Measurements from ENCODE around the gene CARD11.
"Not testable (repeated sequence)": the region's sequence is repeated elsewhere in the genome, so short reads cannot be mapped to it uniquely, and the experiment has no call there.

Gene CARD11

DNA sequence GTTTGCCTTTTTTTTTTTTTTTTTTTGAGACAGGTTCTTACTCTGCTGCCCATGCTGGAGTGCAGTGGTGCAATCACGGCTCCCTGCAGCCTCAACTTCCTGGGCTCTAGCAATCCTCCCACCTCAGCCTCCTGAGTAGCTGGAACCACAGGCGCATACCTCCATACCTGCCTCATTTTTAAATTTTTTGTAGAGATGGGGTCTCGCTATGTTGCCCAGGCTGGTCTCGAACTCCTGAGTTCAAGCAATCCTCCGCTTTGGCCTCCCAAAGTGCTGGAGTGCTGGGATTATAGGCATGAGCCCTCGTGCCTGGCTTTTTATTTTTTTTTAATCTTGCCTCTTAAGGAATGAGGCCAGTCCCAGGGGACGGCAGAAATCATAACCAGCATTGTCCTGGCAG lies 5.7 kb downstream of the CARD11 start:
- Mint-ChIP-seq H3K4me1 (peaks cover 77% of the 10 kb centered on the region), H3K27ac (peak overlapping the region; percentile 38 to 77), H3K4me3 (peak overlapping the region in 1 of 2 donors; percentile 47)

DNA sequence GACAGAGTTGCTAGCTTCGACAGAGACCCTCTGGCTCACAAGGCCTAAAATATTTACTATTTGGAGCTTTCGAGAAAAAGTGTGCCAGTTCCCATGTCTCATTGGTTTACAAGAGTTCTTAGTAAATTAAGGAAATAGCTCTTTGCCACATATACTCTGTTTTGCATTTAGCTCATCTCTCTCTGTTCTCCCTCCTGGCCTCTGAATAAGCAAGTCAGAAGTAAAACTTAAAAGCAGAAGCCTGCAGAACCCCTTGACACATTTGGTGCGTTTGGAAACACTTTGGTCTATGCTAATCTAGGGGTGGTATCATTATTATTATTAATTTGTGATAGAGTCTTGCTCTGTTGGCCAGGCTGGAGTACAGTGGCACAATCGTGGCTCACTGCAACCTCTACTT lies 6.4 kb downstream of the CARD11 start:
- no peak for DNase-seq
- Mint-ChIP-seq H3K9me3 (no peaks in the 10 kb centered on the region), H3K27me3 (no peaks in the 10 kb centered on the region), H3K4me3 (no peak overlapping the region), H3K27ac (peak overlapping the region in 1 of 2 donors; percentile 8), H3K4me1 (peaks cover 80% of the 10 kb centered on the region)
- ATAC-seq: no peak

More for the DNA sequence above, 5.7 kb downstream of the CARD11 start:
- H3K9me3 Mint-ChIP-seq, ATAC-seq, DNase-seq, H3K27me3 Mint-ChIP-seq: not testable (repeated sequence)

DNA sequence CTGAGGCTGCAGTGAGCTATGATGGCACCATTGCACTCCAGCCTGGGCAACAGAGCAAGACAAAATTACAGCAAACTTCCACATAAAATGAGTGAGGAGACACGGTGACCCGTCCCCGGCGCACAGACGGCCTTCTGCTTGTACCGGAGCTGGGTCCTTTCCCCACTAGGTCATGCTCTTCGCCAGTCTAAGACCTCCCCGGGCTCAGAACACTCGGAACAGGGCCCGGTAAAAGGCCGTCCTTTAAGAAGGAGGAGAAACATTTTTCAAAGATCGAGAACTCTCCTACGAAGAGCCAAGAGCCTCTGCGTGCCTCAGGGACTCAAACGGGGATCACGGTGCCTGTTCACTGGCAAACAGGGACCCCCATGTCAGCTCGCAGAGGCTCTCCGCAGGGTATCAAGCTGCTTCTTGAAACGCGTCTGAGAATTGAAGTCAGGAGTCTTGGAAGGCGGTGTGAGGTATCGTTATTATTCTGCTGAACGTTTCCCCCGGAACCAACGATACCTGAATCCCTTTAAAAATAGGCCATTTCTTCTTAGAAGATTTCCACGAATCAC lies 9.0 kb downstream of the CARD11 start:
- Mint-ChIP-seq H3K9me3 (no peaks in the 10 kb centered on the region), H3K4me1 (peaks cover 74% of the 10 kb centered on the region), H3K4me3 (no peak overlapping the region), H3K27me3 (no peaks in the 10 kb centered on the region), H3K27ac (no peak overlapping the region)
- no peak for DNase-seq
- no peak for ATAC-seq

DNA sequence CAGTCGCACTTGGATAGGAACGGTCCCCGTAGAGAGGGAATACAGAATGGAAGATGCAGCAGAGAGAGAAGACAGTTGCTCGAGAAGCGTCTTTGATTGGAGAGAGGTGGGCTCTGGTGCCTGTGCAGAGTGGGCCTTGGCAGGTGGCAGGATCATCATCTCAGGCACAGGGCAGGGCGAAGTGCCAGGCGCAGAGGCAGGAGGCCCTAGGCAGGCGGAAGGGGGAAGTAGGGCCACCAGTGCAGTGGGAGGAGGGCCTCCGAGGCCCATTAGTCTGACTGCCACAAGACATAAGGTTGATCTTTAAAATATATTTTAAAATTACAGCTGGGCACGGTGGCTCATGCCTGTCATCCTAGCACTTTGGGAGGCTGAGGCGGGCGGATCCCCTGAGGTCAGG lies 10.1 kb downstream of the CARD11 start:
- Mint-ChIP-seq H3K9me3 (no peaks in the 10 kb centered on the region), H3K4me1 (peaks cover 74% of the 10 kb centered on the region), H3K4me3 (no peak overlapping the region), H3K27me3 (no peaks in the 10 kb centered on the region), H3K27ac (peak overlapping the region in 1 of 2 donors; percentile 68)
- ATAC-seq (no peak), DNase-seq (no peak)

DNA sequence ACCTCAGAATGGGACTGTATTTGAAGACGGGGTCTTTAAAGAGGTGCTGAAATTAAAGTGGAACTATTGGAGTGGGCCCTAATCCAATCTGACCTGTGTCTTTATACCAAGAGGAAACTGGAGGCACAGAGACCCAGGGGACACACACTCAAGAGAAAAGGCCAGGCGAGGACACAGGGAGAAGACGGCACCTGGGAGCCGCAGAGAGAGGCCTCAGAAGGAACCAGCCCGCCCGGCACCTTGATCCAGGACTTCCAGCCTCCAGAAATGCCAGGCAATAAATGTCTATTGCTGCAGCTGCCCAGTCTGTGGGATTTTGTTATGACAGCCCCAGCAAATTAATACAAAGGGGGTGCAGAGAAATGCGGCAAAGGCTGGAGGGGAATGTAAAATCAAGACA lies 10.5 kb downstream of the CARD11 start:
- DNase-seq: no peak
- Mint-ChIP-seq H3K27ac (no peak overlapping the region), H3K9me3 (no peaks in the 10 kb centered on the region), H3K4me1 (peaks cover 74% of the 10 kb centered on the region), H3K4me3 (no peak overlapping the region), H3K27me3 (no peaks in the 10 kb centered on the region)
- no peak for ATAC-seq

DNA sequence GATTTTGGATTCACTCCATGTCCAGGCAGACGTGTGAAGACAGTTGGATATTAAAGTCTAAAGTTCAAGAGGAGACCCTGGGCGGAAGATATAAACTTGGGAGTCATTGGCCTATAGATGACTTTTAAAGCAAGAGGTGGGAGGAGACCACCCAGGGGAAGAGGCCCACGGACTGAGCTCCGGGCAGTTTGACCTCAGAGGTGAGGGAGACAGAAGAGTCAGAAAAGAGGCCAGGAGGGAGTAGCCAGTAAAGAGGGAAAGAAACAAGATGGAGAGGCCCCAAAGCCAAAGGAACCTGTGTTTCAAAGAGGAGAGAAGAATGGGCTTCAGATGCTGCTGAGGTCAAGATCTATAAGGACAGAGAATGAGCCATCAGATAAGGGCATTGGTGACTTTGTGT lies 11.4 kb downstream of the CARD11 start:
- H3K4me3 Mint-ChIP-seq: no peak overlapping the region
- H3K27ac Mint-ChIP-seq: peak overlapping the region; percentile 20 to 26
- peaks cover 74% of the 10 kb centered on the region for H3K4me1 Mint-ChIP-seq
- H3K27me3 Mint-ChIP-seq: no peaks in the 10 kb centered on the region
- ATAC-seq (no peak), DNase-seq (no peak)
- peaks cover 1 to 3% of the 10 kb centered on the region in 2 donors for H3K9me3 Mint-ChIP-seq

DNA sequence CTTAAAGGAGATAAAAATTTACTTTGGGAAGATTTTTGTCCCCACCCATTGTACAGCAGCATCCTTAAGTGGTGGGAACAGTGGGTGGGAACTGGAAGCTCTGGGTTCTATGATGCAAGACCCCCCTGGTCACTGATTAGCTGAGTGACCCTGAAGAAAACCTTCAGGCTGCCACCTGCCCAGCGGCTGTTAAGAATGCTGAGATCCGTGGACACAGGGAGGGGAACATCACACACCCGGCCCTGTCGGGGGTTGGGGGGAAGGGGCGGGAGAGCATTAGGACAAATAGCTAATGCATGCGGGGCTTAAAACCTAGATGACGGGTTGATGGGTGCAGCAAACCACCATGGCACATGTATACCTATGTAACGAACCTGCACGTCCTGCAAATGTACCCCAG lies 14.5 kb downstream of the CARD11 start:
- peaks cover 3 to 8% of the 10 kb centered on the region in 2 donors for H3K9me3 Mint-ChIP-seq
- H3K4me1 Mint-ChIP-seq: peaks cover 69% of the 10 kb centered on the region
- H3K27ac Mint-ChIP-seq: no peak overlapping the region
- no peak for DNase-seq
- no peak for ATAC-seq
- peak overlapping the region in 1 of 2 donors; percentile 82 for H3K4me3 Mint-ChIP-seq
- no peaks in the 10 kb centered on the region for H3K27me3 Mint-ChIP-seq

DNA sequence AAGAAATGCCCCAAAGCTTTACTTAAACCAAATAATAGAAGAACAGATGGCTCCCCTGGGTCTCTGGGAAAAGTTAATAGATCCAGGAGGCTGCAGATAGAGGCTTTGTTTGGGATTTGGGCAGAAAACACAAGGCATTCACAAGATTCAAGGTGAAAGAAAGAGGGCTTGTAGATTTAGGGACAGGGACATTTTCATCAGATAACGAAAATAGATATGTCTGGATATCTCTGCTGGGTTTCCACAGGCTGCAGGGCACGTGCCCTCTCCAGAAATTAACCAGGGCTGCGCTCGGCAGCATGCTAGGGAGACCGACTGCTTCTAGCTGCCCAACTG lies 14.9 kb downstream of the CARD11 start:
- DNase-seq: no peak
- Mint-ChIP-seq H3K4me3 (peak overlapping the region; percentile 79 to 82), H3K27me3 (no peaks in the 10 kb centered on the region), H3K27ac (peak overlapping the region; percentile 91 to 98), H3K9me3 (peaks cover 3 to 8% of the 10 kb centered on the region in 2 donors), H3K4me1 (peaks cover 69% of the 10 kb centered on the region)
- no peak for ATAC-seq

DNA sequence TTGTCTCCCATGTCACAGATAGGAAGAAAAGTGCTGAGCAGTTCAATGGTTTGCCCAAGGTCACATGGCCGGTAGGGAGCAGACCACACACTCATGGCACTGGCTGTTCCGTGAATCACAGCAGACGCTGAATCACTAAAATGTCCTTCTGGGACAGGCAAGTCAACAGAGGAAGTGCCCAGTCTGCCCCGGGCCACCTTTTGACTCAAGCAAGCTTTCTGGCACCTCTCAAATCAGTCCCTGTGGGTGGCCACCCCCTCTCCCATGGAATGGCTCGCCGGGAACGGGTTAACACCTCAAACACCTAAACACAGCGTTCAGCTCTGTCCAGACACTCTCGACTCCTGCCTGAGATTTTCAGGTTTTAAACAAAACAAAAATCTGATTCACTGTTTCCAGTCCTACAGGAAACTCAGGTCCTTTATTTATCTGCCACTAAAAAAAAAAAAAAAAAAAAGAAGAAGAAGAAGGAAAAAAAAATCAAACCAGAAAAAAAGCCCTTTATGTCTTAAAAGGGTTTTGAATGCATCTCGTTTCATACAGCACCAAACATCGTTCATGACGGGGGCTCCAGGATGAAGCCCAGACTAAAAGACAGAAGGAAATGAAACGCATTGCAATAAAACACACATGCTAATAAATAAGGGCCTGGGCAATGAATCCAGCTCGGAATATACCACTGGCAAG lies 15.5 kb downstream of the CARD11 start:
- Mint-ChIP-seq H3K4me1 (peaks cover 64% of the 10 kb centered on the region), H3K4me3 (peak overlapping the region; percentile 79 to 82), H3K27me3 (no peaks in the 10 kb centered on the region), H3K9me3 (peaks cover 3 to 8% of the 10 kb centered on the region in 2 donors), H3K27ac (peak overlapping the region; percentile 91 to 98)
- DNase-seq (peak; percentile 20 to 58), ATAC-seq (peak; percentile 84)

DNA sequence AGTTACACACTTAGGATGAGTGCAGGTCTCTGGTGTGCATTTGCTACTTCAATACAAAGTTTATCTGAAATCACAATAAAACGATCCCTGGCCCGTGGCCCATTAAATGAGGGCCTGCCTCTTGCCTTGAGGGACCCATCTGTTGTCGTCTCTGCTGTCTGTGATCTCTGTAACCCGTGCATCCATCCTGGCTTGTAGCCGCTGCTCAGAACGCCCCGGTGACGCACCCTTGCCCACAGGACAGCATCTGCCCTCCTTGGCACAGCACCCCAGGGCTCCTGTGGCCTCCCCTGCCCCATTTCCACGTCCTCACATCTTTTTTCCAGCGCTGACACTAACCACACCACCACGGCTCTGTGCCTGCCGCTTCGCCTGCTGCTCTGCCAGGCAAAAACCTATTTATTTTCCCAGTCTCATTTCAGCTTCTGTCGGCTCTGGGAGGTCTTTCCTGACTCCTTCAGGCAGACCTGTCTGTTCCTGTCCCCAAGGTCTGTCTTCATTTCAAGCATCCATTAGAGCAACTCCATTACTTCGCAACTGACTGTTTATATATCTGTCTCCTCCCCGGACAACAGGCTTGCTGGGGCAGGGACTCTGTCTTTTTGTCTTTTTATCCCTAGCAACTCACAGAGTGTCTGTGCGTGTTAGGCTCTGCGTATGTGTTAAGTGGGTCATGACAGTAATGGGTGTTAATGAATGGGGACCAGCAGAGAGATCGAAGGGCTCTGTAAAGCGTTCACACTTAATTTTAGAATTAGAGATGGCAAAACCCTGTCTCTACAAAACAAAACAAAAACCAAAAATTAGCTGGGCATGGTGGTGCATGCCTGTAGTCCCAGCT lies 16.4 kb downstream of the CARD11 start:
- peaks cover 3 to 8% of the 10 kb centered on the region in 2 donors for H3K9me3 Mint-ChIP-seq
- peak overlapping the region; percentile 79 to 82 for H3K4me3 Mint-ChIP-seq
- peaks cover 54% of the 10 kb centered on the region for H3K4me1 Mint-ChIP-seq
- no peak for ATAC-seq
- no peak for DNase-seq
- H3K27ac Mint-ChIP-seq: peak overlapping the region; percentile 91 to 98
- H3K27me3 Mint-ChIP-seq: no peaks in the 10 kb centered on the region

DNA sequence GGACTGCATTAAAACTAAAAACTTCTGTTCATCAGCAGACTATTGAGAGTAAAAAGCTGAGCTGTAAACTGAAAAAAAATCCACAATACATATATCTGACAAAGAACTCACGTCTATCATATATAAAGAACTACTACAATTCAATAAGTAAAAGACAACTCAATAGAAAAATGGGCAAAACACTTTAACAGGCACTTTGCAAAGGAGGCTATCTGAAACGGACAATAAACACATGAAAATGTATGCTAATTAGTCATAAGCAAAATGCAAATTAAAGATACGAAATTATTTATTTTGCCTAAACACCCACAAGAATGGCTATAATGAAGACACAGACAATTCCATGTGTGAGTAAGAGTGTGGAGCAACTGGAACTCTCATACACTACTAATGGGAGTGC lies 18.1 kb downstream of the CARD11 start:
- H3K27ac Mint-ChIP-seq: no peak overlapping the region
- no peak overlapping the region for H3K4me3 Mint-ChIP-seq
- H3K9me3 Mint-ChIP-seq: peaks cover 17 to 24% of the 10 kb centered on the region in 2 donors
- H3K27me3 Mint-ChIP-seq: no peaks in the 10 kb centered on the region
- DNase-seq: no peak
- ATAC-seq: no peak
- peaks cover 55% of the 10 kb centered on the region for H3K4me1 Mint-ChIP-seq

DNA sequence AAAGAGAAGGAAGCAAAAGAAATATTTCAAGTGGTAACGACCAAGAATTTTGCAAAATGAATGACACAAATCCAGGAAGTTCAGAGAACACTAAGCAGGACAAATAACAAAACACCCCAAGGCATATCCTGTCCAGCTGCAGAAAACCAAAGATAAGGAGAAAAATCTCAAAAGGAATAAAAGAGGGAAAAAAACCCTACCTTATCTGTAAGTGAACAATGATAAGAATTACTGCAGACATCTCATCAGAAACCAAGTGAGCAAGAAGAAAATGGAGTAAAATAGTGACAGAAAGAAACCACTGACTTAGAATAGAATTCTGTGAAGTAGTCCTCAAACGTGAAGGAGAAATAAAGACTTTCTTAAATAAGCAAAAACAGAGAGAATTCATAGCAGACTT lies 21.8 kb downstream of the CARD11 start:
- peaks cover 22 to 31% of the 10 kb centered on the region in 2 donors for H3K9me3 Mint-ChIP-seq
- H3K4me1 Mint-ChIP-seq: peaks cover 38% of the 10 kb centered on the region
- no peak overlapping the region for H3K27ac Mint-ChIP-seq
- no peak for DNase-seq
- no peak for ATAC-seq
- H3K4me3 Mint-ChIP-seq: no peak overlapping the region
- H3K27me3 Mint-ChIP-seq: no peaks in the 10 kb centered on the region

DNA sequence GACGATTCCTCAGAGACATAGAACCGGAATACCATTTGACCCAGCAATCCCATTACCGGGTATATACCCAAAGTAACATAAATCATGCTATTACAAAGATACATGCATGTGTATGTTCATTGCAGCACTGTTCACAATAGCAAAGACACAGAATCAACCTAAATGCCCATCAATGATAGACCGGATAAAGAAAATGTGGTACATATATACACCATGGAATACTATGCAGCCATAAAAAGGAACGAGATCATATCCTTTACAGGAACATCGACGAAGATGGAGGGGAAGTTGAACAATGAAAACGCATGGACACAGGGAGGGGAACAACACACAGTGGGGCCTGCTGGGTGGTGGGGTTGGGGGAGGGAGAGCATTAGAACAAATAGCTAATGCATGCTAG lies 22.4 kb downstream of the CARD11 start:
- DNase-seq, H3K4me3 Mint-ChIP-seq, H3K27ac Mint-ChIP-seq, ATAC-seq, H3K27me3 Mint-ChIP-seq: not testable (repeated sequence)
- H3K9me3 Mint-ChIP-seq: peaks cover 22 to 31% of the 10 kb centered on the region in 2 donors
- peaks cover 41% of the 10 kb centered on the region for H3K4me1 Mint-ChIP-seq

DNA sequence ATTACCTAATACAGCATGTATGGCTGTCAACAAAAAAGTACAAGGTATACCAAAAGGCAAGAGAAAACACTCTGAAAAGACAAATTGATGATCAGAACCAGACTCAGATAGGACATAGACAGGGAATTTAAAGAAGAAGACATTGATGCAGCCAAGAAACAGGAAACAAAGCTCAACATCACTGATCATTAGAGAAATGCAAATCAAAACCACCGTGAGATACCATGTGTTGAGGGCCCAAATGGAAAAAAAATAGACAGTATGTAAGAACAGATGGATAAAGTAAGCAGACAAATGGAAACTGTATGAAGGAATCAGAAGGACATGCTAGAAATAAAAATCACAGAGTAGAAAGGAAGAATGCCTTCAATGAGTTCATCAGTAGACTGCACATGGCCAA lies 23.3 kb downstream of the CARD11 start:
- no peak overlapping the region for H3K27ac Mint-ChIP-seq
- DNase-seq: no peak
- no peak overlapping the region for H3K4me3 Mint-ChIP-seq
- H3K27me3 Mint-ChIP-seq: no peaks in the 10 kb centered on the region
- ATAC-seq: no peak
- H3K4me1 Mint-ChIP-seq: peaks cover 41% of the 10 kb centered on the region
- peaks cover 22 to 31% of the 10 kb centered on the region in 2 donors for H3K9me3 Mint-ChIP-seq

DNA sequence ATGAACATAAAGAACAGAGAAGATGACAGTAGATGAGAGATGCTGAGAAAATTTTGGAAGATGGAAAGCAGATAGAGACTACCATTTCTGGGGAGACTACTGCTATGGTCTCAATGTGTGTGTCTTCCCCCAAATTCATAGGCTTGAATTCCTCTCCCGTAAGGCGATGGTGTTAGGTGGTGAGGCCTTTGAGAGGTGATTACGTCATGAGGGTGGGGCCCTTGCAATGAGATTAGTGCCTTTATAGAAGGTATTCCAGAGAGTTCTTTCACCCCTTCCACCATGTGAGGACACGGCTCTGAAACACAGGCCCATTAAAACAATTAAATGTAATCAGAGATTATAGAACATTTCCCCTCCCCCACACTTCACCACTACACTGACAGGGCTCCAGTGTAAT lies 23.9 kb downstream of the CARD11 start:
- Mint-ChIP-seq H3K27ac (no peak overlapping the region), H3K4me3 (no peak overlapping the region)
- ATAC-seq: no peak

More for the DNA sequence above, 23.9 kb downstream of the CARD11 start:
- peaks cover 36% of the 10 kb centered on the region for H3K4me1 Mint-ChIP-seq
- no peak for DNase-seq
- H3K27me3 Mint-ChIP-seq: no peaks in the 10 kb centered on the region
- peaks cover 22 to 31% of the 10 kb centered on the region in 2 donors for H3K9me3 Mint-ChIP-seq

All from stimulated activated naive CD8-positive, alpha-beta T cell treated with anti-CD3 and anti-CD28 coated beads, Interleukin-15, amount 100 ng/mL, for 72 hours (primary cell).